GM18511 (cell line): ENCODE data around the gene CEPT1.

ENCODE experiments used
- ATAC-seq: cut with Tn5 transposase; IDR thresholded peaks from one replicate; pipeline ENCODE4 v1.9.1; 2021; ENCODE audit warnings: mild to moderate bottlenecking, moderate library complexity; ENCODE audit not compliant: unreplicated experiment

The CEPT1 gene

GRCh38 chr1:111145963-111146768 is 6.1 kb downstream of the CEPT1 start:
- no peak for ATAC-seq

DNA sequence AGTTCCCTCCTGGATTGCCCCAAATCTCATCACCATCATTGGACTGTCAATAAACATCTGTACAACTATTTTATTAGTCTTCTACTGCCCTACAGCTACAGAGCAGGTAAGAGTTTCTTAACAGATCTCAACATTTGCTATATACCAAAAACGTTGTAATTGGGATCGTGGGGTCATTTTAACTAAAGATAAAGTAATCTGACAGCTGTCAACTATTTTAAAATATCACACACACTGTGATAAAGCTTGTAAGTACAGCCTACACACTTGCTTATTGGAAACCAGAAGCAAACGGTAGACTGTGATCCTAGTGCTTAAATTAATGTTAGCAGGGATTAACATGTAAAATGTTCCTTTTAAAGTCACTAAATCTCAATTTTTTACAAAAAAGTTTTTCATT is 7.9 kb downstream of the CEPT1 start:
- no peak for ATAC-seq

GRCh38 chr1:111148376-111148881 is 8.4 kb downstream of the CEPT1 start:
- ATAC-seq: peak; percentile 73

DNA sequence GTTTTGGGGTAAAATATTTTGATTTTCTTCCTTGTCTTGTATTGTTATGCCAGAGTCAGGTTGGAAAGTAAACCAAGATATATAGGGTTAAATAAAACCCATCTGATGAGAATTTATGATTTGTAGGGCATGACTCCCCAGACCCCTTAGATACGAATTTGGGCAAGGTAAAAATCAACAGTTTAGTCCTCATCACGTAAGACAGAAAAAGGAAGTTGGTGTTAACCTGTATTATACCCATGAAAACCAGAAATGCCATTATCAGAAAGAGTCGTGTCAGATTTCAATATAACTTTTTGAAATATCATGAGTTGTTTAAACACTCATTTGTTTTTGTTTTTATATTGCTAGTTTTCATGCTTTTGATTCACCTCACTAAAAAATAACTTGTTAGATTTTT is 11.8 kb downstream of the CEPT1 start:
- no peak for ATAC-seq

- ATAC-seq: no peak
Observed at GRCh38 chr1:111154021-111154999, 14.3 kb downstream of the CEPT1 start.

GRCh38 chr1:111157431-111157830 is 17.4 kb downstream of the CEPT1 start:
- no peak for ATAC-seq

DNA sequence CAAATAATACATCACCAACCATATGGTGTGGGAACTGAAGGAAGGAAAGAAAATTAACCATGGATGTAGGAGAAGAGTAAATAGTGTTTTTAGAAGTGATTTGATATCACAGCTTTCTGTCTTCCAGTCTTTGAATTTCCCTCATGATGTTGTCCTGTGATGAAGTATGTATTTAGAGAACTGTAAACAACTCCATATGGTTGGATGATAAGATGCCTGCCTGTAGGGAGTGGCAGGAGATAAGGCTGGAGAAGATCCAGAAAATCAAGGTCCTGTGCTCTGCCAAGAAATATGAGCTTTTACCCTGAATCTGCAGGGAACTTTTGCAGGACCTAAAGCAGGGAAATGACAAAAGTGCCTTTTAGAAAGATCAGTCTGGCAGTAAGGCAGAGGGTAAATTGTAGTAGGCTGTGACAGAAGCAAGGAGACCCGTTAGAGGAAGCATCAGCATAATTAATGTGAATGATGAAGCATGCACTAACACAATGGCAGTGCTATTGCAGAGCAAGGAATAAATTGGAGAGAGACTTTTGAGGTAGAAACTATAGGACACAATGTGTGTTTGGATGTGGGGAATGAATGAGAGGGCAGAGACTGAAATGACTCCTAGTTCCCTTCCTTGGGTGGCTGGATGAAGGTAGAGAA is 21.9 kb downstream of the CEPT1 start:
- no peak for ATAC-seq

DNA sequence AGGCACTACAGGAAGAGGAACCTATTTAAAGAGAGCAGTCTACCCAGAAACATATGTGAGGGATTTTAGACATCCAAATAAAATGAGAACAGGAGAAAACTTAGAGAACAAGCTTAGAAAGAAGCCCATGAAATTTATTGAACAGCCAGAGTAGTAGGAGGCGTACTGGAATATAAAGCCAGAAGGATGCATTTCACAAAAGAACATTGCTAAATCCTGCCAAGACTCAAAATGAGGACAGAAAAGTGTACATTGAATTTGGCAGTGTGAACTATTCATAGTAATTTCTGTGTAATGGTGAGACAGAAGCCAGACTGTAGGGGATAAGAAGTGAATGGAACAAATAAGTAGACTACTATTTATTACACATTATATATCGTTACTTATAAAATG is 22.5 kb downstream of the CEPT1 start:
- no peak for ATAC-seq

DNA sequence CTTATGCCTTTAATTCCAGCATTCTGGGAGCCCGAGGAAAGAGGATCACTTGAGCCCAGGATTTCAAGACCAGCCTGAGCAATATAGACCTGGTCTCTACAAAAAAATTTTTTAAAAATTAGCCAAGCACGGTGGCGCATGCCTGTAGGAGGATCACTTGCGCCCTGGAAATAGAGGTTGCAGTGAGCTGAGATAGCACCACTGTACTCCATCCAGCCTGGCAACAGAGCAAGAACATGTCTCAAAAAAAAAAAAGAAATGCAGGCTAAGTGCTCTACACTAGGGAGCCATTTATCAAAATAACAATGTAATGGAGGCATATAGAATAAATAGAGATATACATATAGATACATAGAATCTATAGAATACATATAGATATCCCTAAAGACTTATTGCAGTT is 23.3 kb downstream of the CEPT1 start:
- ATAC-seq: no peak

GRCh38 chr1:111164151-111164550 is 24.1 kb downstream of the CEPT1 start:
- no peak for ATAC-seq

GRCh38 chr1:111172463-111172862 is 32.4 kb downstream of the CEPT1 start:
- no peak for ATAC-seq

DNA sequence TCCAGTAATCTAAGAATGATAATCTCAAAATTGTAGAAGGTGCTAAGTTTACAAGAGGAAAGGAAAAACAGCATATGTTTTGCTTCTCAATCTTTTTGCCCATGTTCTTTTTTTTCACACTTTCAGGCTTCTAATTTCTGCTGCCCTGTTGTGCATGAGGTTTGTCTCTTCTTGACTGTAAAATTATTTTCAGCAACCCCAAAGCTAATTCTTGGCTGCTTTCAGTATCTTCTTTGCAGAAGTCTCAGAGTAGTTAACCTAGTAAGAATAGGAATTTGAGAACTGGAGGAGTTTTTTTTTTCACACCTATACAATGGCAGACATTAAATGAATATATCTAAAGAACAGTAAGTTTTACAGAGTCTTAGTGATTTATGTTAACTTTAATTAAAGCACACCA is 34.0 kb downstream of the CEPT1 start:
- no peak for ATAC-seq

GRCh38 chr1:111175349-111175748 is 35.3 kb downstream of the CEPT1 start:
- no peak for ATAC-seq

- no peak for ATAC-seq
Observed at GRCh38 chr1:111176678-111177077, 36.7 kb downstream of the CEPT1 start.

DNA sequence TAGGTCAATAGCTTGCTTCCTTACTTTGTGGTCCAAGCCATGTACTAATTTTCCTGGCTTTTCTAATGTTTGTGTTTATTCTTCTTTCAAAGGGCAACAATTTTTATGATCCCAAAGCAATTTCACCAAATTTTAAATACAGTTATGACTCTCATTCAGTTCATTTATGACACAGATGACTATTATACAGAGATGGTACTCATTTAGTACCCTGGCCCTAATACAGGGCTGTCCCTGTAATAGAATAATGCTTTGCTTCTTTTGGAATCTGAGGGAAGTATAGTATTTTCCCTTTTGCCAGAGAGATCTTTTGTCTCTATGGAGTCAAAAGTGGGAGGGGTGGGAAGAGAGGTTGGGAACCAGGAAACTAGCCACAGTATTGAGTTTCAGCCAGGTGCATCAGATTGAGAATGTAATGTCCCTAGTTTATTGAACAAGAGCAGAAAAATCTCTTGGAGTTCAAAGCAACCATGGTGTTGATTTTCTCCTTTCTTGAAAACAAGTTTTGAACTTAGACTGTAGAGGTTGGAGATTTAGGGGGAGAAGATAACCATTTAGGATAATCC is 40.0 kb downstream of the CEPT1 start:
- no peak for ATAC-seq

- ATAC-seq: no peak
Observed at GRCh38 chr1:111182052-111182451, 42.0 kb downstream of the CEPT1 start.

DNA sequence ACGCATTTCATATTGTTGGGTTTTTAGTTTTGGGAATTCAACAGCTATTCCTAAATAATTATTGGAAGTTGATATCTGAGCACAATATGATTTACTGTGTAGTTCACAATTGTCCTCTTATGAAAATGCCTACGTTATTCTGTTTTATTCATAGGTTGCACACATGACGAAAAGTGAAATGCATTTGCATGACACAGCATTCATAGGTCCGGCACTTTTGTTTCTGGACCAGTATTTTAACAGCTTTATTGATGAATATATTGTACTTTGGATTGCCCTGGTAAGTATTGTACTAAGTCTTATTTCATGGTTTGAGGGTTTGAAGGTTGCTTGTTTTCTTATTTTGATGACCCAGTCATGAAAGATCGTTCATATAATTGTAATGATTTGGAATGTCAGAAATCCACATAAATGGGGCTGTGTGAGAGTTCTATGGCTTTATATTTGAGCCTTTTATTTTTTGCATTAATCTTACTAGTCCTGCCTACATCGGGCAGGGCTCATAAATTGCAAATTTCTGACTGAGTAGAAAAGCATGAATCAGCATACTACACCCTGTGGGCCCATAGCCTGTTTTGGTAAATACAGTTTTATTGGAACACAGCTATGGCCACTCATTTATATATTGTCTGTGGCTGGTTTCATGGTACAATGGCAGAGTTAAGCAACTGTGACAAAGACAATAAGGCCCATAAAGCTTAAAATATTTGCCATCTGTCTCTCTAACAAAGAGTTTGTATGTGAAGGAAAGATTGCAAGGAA is 43.5 kb downstream of the CEPT1 start:
- no peak for ATAC-seq

GRCh38 chr1:111184663-111185062 is 44.6 kb downstream of the CEPT1 start:
- no peak for ATAC-seq

GRCh38 chr1:111190931-111191451 is 51.0 kb downstream of the CEPT1 start:
- ATAC-seq: no peak

DNA sequence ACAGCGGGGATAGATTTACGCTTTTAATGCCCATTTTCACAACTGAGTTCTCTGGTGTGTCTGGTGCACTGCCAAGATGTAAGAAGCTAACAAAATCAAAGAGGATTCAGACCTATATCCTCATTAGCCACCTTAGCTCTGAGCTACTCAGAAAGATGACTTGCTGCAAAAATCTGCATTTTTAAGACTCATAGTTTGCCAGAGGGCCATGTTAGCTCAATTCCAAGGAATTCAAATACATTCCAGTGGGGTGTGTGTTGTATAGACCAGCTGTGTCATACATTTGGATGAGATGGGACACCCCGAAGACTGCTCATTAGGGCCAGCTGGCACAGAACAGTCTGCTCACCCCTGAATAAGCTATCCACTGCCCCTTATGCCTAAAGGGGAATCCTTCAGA is 51.5 kb downstream of the CEPT1 start:
- no peak for ATAC-seq
